HG03558 (cell line): Measurements from ENCODE around the gene SNED1.

ENCODE experiments used
- ATAC-seq: cut with Tn5 transposase; IDR thresholded peaks from one replicate; pipeline ENCODE4 v1.9.1; 2021; ENCODE audit warnings: moderate number of reproducible peaks; ENCODE audit not compliant: unreplicated experiment; ENCODE audit errors: extremely low read depth

Gene SNED1

DNA sequence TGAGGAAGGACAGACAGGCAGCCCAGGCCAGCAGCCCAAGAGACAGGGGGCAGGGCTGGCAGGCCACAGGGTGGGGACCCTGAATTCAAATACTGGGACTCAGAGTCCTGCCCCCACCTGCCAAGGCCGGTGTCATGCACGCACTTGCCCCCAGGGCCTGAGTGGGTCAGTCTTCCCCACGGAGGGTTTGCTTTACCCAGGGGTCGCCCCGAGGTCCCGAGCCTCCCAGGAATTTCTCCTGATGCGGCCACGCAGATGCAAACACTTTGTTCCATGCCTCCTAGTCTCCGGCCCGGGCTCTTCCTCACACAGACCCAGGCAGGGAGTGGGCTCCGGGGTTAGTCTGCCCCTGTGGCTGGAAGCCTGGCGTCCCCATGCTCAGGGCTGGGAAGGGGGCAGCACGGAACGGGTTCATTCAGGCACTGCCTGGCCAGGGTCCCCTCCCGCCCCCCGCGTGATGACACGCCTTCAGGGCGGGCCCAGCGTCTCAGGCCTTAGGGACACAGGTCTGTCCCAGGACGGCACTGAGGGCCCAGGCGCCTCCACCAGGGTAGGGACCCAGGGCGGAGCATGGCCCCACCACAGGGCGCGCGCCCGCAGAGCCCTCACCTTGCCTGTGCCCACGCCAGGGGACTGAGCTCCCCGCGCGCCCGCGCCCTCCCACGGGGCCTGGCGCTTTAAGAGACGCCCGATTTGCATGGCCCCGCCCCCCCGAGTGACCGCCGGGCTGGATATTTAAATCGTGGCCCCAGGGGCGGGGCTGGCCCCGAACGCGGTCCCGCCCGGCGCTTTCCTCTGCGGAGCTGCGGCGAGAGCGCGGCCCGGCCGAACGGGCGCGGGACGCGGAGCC is at the start of gene SNED1:
Gene SNED1 (plus strand): TSS at position 763 of the 850 bp plus-strand sequence. CDS start 220 bp downstream, outside the sequence.
- no peak for ATAC-seq

DNA sequence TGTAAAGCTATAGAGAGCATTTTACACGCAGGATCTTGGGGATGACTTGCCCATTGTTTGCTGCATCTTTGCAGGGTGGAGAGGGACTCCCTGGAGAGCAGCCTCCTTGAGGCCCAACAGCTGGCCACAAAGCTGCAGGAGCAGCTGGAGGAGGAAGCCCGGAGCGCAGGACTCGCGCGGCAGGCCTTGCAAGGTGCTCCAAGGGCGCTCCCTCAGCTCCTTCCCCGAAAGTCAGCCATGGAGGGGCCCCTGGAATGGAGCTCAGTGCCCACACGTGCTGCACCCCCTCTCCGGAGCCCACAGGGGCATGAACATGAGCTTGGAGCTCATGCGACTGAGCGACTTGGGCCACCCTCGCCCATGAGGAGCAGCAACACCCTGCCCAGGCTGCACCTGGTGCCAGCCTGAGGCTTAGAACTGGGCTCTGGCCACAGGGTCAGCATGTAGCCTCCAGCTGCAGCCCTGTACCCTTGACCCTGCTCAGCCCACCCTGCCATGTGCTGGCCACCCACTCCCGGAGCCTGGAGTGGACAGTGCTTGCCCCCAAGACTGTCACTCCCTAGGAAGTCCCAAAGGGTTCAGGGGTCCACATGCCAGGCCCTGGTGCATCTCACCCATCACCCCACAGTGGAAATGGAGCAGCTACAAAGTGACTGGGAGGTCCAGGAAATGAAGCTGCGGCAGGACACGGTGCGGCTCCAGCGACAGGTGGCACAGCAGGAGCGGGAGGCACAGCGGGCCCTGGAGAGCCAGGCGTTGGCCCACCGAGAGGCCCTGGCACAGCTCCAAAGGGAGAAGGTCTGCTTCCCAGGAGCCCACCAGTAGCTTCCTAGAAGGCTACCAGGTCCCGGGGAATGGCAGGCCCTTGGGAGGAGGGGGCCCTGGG is 49.3 kb upstream of the SNED1 start:
- ATAC-seq = no peak

DNA sequence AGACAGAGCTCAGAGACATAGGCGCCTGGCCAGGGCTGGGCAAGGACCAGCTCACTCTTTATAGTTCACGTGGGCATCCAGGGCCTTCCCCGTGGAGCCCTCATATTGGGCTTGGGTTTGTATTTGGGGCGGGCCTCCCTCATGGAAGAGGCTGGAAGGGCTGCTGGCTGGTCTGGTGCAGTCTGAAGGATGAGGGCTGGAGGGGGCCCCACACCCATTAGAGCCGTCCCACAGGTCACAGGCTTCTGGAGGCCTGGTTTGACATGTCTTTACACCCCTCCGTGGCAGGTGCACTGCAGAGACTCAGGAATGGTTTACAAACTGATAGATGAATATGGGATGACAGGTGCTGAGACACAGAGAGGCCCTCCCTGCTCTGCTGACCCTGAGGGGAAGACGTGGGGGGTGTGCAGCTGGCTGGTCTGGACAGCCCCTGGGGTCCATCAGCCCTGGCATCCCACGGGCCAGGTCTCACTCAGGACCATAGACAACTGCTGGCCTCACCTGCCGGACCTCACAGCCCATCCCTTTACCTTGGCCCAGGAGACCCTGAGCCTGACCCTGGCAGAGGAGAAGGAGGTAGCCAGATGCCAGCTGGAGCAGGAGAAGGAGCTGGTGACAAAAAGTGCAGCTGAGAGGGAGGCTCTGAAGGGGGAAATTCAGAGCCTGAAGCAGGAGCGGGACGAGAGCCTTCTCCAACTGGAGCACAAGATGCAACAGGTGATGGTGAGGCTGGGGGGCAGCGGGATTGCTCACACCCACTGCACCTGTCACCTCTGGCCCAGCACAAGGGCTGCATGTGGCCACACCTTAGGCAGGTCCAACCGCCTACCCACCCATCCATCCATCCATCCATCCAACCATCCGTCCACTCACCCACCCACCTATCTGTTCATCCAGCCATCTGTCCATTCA is 48.4 kb upstream of the SNED1 start:
- no peak for ATAC-seq

DNA sequence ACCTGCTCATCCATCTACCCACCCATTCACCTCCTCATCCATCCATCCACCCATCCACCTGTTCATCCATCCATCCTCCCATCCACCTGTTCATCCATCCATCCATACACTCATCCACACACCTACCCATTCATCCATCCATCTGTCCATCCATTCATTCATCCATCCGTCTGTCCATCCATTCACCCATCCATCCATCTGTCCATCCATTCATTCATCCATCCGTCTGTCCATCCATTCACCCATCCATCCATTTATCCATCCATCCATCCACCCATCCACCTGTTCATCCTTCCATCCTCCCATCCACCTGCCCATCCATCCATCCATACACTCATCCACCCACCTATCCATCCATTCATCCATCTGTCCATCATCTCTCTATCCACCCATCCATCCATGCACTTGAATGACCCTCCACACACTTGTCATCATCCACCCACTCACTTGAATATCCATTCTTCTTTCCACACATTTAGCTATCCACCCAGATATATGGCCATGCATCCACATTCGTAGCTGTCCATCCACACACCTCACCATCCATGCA is 47.3 kb upstream of the SNED1 start:
- no peak for ATAC-seq

DNA sequence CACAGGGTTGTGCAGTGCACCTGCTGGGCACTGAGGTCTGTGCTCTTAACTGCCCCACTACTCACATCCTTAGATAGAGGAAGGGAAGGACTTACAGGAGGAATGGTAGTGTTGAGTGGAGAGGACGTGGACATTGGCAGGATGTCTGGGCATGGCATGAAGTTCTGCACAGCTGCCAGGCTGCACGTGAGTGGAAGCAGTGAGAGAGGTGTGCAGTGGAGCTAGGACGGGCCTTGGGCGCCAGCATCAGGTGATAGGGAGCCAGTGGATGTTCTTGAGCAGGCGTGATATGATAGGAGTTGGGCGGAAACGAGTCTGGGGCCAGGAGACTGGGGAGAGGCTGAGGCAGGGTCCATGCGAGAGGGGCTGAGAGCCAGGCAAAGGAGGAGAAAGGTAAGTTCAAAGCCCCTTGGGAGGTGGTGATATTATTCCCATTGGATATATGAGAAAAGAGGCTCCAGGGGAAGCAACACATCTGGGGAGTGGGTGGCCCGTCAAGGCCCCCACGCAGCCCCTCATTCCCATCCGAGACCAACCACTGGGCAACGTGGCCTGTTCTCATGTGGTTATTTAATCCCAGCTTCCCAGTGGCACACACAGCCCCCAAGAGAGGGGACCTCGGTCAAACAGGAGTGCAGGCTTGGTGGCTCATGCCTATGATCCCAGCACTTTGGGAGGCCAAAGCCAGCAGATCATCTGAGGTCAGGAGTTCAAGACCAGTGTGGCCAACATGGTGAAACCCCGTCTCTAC is 45.7 kb upstream of the SNED1 start:
- no peak for ATAC-seq

DNA sequence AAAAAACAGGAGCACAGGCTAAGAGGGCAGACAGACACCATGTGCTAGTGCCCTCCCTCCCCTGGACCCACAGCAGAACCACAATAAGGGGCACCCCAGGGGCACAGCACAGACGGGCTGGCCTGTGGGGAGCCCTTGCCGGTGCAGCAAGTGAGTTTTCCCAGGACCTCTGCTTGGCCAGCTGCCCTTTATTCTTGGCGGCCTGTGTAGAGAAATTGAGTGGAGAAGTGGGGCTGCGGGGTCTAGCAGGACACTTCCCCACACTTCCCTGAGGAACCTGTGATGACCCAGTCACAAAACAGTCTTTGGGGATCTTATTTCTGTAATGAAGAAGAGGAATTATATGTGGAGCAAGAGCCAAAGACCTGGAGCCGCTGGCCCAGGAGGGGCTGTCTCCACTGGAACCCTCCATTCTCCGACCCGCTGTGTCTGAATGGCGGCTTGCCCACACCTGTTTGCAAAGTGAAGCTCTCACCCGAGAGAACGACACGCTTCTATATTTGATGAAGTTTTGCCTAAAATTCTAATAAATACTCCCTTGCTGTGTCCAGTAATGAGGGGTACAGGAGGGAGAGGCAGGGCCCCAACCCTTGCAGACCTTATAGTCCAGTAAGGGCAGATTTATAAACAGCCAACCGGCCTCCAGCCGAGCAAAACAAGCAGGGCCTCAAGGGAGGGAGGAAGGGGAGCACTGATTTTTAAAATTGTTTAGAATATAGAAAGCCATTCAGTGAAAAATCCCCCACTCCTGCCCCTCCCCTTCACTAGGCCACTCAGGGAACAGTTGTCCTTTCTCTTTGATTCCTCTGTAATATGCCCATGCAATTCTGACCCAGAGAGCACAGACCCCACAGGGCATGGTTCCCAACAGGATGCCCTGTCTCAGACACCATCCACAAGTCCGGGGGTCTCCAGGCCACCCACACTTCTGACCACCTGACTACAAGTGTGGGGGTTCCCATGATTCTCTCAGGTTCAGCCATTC is 44.7 kb upstream of the SNED1 start:
- no peak for ATAC-seq

DNA sequence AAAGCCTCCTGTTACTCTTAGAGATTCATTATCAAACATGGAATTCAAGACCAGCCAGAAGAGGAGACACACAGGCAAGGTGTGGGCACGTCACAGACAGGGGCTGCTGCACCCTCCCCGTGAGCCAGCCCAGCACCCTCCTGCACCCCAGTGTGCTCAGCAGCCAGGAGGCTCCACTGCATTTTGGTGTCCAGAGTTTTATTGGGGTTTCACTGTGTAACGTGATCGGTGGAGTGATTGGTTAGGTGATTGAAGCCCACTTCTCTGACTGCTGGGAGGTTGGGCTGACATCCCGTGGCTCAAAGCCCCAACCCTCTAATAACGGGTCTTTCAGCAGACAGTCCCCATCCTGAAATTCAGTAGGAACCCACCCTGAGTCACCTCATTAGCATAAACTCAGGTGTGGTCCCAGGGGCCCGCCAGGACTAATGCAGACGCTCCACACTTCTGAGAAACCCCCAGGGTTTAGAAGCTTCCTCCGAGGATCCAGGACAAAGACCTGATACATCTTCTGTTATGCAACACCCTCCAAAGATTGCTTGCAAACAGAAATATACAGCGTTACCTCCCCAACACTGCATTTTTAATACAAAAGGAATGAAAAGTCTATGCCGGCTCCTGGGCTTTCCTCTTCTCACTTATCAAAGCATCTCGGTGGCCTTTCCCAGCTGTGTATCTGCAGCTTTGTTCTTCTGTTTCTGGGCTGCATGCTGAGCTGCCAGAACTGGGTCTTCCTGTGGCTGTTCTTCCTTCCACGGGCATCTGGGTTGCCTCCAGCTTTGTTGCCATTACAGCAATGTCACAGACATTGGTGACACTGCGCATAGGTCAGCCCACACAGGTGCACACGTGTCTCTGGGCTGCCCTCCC is 43.7 kb upstream of the SNED1 start:
- ATAC-seq = no peak

DNA sequence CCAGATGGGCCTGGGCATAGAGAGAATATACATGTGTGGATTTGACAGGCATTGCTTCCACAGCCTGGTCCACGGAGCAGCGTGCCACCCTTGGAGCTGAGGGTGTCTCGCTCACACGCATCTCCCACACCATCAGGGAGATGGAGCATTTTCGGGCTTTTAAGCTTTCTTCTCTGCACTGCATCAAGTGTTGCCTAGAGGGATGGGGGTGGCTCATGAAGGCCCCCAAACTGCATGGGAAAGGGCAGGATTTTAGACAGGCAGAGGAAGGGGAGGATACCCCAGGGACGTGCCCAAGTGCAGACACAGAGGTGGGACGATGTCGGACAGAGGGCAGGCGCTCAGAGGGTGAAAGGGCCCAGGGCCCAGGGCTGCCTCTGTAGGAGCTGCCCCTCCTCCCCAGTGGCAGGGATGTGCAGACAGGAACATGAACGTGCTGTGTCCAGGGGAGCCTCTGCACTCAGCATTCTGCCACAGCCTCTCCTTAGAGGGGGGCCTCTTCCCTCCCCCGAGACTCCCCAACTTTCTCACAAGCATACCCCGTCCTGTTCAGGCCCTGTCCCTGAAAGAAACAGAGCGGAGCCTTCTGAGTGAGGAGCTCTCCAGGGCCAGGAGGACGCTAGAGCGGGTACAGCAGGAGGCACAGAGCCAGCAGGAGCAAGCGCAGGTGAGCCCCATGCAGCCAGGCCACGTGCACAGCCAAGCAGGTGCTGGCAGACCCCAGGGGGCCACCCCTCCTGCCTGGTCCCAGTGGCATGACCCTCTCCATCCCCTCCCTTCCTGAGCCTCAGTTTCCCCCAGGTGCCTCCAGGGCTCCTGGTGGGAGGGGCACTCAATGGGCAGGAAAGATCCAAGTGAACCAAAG is 42.9 kb upstream of the SNED1 start:
- ATAC-seq = no peak

DNA sequence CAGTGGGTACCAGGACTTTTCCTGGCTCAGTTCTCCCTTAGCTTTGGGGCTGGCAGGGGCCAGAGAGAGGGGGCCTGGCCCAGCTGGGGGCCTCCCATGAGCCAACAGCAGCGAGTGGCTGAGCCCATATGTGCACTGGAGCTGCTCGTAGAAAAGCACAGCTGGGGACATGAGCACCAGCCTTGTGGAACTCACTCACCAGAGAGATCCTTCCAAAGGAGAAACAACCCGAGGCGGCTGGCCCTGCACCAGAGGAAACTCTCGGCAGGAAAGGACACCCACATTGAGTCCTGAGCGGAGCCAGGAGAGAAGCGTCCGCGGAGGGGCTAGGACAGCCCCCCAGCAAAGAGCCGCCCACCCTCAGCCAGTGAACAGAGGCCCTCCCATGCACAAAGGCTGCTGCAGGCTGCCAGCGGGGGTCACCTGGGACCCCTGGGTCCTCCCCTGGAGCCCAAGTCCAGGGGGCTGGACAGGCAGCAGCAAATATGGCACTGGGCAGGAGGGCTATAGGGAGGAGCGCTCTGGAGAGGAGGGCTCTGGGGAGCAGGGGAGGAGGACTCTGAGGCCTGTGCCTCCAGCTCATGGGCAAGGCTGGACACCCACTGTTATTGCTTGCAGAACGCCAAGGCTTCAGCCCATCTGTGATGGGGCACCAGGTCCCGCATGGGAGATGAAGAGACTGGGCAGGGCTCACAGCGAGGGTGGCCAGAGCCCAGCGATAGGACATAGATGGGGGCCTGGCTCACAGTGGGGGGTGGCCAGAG is 42.1 kb upstream of the SNED1 start:
- no peak for ATAC-seq

DNA sequence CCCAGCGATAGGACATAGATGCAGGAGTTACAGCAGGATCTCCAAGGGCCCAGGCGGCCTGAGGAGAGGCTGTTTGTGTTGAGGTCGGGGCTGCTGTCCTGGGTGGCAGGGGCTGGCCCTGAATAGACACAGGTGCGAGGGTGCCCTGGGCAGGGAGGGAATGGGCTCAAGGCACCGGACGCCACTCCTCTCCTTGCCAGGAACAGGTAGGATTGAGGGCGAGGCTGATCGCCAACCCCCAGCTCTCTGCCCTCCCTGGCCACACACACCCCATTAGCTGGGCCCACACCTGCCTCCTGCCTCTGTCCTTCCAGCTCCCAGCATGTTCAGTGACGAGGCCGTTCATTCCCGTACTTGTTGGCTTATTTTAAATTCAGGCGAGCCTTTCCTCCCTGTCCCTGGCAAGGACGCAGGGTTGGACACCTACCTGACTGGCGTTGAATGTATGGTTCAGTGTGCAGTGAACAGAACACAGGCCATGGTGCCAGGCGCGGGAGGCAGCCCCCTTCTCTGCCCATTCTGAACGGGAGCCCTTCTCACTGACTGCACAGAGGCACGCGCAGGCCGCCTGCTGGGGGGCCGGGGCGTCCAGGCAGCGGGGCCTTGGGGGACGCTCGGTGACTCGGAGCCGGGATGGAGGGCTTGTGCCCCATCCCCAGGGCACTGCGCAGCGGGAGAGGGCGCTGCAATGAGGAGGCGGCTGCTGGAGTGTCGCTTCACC is 41.3 kb upstream of the SNED1 start:
- no peak for ATAC-seq

DNA sequence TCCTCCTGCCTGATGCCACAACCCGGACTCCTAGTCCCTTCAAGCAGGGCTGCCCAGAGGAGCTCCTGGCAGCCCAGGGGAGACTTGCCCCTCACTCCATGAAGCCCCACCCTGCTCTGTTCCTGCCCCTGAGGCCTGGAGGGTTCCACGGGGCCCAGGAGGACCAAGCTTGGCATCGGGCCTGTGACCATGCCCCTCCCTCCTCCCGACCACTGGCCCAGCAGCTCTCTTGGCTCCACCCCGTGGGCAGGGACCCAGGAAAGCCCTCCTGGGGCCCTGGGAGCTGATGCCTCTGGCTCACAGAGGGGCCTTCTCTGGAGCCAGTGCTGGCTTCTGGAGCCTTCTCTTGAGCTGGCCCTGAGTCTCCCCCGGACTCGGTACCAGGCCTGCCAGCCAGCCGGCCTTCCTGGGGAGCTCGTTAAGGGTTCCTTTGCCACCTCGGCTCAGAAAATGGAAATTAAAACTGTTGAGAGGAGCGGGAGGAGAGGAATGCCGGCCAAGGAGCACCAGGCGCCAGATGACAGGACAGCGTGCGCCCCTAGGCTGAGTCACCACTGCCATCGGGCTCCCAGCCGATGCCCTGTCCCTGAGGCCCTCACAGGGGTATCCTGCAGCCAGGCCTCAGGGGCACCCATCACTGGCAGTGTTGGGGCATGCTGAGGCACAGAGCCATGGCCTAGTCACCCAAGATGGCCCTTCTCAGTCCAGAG is 40.6 kb upstream of the SNED1 start:
- no peak for ATAC-seq

DNA sequence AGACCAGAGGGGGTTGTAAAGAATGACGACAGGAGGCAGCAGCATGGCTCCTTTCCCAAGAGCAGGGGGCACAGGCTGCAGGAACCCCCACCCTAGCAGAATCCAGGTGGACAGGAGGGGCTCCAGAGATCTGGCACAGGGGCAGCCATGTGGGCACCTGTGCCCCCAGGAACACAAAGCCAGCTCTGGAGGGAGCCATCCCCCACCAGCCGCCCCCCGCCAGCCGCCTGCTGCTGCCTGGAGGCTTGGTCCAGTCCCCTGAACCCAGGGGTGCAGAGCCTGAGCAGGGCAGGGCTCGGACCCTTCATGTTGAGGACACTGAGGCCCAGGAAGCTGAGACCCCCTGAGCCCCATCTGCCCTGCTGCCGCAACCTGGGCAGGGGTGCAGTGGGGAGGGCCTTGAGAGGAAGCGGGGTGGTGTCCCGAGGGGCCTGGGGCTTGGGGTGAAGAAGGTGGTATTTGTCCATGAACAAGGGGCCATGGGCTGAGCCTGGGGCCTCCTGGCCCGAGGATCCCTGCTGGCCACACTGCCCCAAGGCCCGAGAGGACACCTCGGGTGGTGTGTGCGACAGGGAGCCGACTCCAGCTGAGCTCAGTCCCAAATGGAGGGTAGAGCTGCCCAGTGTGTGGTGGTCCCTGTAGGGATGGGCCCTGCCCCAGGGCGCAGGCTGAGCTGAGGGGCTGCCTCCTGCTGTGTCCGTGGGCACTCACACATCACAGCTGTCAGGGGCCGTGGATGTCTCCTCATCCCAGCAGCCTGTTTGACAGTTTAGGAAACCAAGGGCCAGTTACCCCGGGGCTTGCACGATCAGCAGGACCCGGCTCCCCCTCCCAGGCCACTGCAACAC is 39.8 kb upstream of the SNED1 start:
- ATAC-seq = no peak

DNA sequence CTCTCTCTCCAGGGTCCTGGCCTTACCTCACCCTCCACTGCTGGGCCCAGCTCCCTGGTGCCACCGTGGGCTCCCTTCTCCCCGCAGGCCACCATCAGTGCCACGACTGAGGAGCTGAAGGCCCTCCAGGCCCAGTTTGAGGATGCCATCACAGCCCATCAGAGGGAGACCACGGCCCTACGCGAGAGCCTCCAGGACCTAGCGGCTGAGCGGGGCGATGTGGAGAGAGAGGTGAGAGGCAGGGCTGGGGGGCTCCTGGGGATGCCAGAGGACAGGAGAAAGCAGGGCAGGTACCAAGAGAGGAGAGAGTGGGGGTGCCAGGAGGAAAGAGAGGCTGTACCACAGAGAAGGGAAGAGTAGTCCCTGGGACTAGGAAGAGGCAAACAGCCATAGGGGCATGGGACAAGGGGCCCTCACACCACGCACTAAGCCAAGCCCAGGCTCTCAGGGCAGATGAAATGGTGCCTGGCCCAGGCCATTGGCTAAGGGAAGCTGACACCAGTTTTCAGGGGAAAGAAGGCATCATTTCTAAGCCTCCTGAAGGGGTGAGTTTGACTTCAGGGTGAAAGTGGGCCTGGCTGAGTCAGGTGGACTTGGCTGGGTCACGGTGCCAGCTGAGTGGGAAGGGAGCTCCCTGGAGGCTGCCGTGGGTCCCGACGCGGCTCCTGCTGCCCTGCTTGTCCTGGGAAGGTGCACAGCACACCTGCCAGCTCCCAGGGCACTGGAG is 39.0 kb upstream of the SNED1 start:
- ATAC-seq = no peak
